PC-3 (cell line): Measurements from ENCODE around the gene EIF4G3. TPM values are rescaled to one million over a fixed set of nuclear protein-coding genes. Genes with fewer than 3 reads are reported as not detected.

ENCODE experiments used
- ATAC-seq: fragments of 200-7000 bp; cut with Tn5 transposase; 2 replicates; pipeline ENCODE4 v1.9.1; 2020; ENCODE audit warnings: mild to moderate bottlenecking, moderate library complexity
- BruUV-seq: library from RNA; stranded (reverse); fragments of 400-500 nt; replicated peaks from 2 replicates; lab custom pipeline; 2021; lab: Mats Ljungman, UMichigan
- CTCF ChIA-PET: fragments of 300-600 bp; sonication (Branson Sonifier 250); formaldehyde crosslinking; loops from one replicate; lab custom pipeline; 2022; ENCODE audit warnings: antibody characterized with exemption; lab: Charles Lee
- POLR2A ChIA-PET: fragments of 300-600 bp; sonication (Branson Sonifier 250); formaldehyde crosslinking; loops from one replicate; lab custom pipeline; 2022; ENCODE audit warnings: antibody characterized with exemption; ENCODE audit not compliant: unreplicated experiment; lab: Charles Lee
- DNase-seq: peaks from one replicate; pipeline ENCODE4 v3.0.0-alpha.2; 2015
- H2AFZ ChIP-seq: fragments of 300-600 bp; sonication (generic); 2 replicates; pipeline ENCODE4 v1.6.0; 2016; ENCODE audit warnings: antibody characterized with exemption, low read length
- H3F3A ChIP-seq: fragments of 300-600 bp; sonication (generic); one replicate; pipeline ENCODE4 v1.6.0; 2017; ENCODE audit warnings: antibody characterized with exemption, low read length, control low read depth, mild to moderate bottlenecking; ENCODE audit not compliant: unreplicated experiment
- H3K27ac ChIP-seq: fragments of 300-600 bp; sonication (generic); 2 replicates; pipeline ENCODE4 v1.5.1; 2016; ENCODE audit warnings: mild to moderate bottlenecking, low read length
- H3K27me3 ChIP-seq: fragments of 300-600 bp; sonication (generic); 2 replicates; pipeline ENCODE4 v1.6.1; 2016; ENCODE audit warnings: low read length, mixed read lengths
- H3K36me3 ChIP-seq: fragments of 300-600 bp; sonication (generic); 2 replicates; pipeline ENCODE4 v1.6.1; 2016; ENCODE audit warnings: low read depth, mixed run types, low read length, mixed read lengths
- H3K4me1 ChIP-seq: fragments of 300-600 bp; sonication (generic); 2 replicates; pipeline ENCODE4 v1.5.1; 2016; ENCODE audit warnings: low read length; ENCODE audit not compliant: insufficient read depth
- H3K4me2 ChIP-seq: fragments of 300-600 bp; sonication (generic); 2 replicates; pipeline ENCODE4 v1.6.0; 2016; ENCODE audit warnings: low read length
- H3K4me3 ChIP-seq: fragments of 300-600 bp; sonication (generic); 2 replicates; pipeline ENCODE4 v1.5.1; 2016; ENCODE audit warnings: mild to moderate bottlenecking, low read length, mixed read lengths
- H3K79me2 ChIP-seq: fragments of 300-600 bp; sonication (generic); 2 replicates; pipeline ENCODE4 v1.6.1; 2017; ENCODE audit warnings: low read length, mixed read lengths
- H3K9ac ChIP-seq: fragments of 300-600 bp; sonication (generic); 2 replicates; pipeline ENCODE4 v1.6.0; 2016; ENCODE audit warnings: mild to moderate bottlenecking, low read length
- H3K9me2 ChIP-seq: fragments of 300-600 bp; sonication (generic); replicated peaks from 2 replicates; pipeline ENCODE4 v1.6.1; 2016; ENCODE audit warnings: mixed run types, low read length, mixed read lengths
- H3K9me3 ChIP-seq: fragments of 300-600 bp; sonication (generic); 2 replicates; pipeline ENCODE4 v1.6.1; 2016; ENCODE audit warnings: low read length, mixed read lengths
- H4K20me1 ChIP-seq: fragments of 300-600 bp; sonication (generic); 2 replicates; pipeline ENCODE4 v1.6.1; 2016; ENCODE audit warnings: low read length, mixed read lengths
- EZH2 ChIP-seq: fragments of 300-600 bp; sonication (generic); IDR thresholded peaks from one replicate; pipeline ENCODE4 v1.6.1; 2017; ENCODE audit warnings: antibody characterized with exemption, mild to moderate bottlenecking, low read length; ENCODE audit not compliant: unreplicated experiment
- EZH2phosphoT487 ChIP-seq: fragments of 300-600 bp; sonication (generic); IDR thresholded peaks from 2 replicates; pipeline ENCODE4 v1.6.1; 2018; ENCODE audit warnings: mild to moderate bottlenecking, antibody characterized with exemption, low read length, borderline replicate concordance
- intact Hi-C: fragments of 100-400 bp; cut with micrococcal nuclease; formaldehyde crosslinking; loops from 2 replicates; pipeline ENCODE4 v1.9.0; 2023
- total RNA-seq: library from RNA; depleted of rRNA; stranded (reverse); fragments of >200 nt; gene quantifications from 2 replicates; pipeline ENCODE4 v1.2.3, GENCODE V29; 2014
- TF ChIP-seq, protein P1 (sequence below): fragments of 300-600 bp; sonication (generic); conservative IDR thresholded peaks from 2 replicates; pipeline ENCODE4 v1.5.1; 2017; ENCODE audit warnings: antibody characterized with exemption, low read depth, mild to moderate bottlenecking, low read length

EIF4G3 gene
- total RNA-seq, 1 experiment from 2014 or later, result 16.9 TPM

DNA sequence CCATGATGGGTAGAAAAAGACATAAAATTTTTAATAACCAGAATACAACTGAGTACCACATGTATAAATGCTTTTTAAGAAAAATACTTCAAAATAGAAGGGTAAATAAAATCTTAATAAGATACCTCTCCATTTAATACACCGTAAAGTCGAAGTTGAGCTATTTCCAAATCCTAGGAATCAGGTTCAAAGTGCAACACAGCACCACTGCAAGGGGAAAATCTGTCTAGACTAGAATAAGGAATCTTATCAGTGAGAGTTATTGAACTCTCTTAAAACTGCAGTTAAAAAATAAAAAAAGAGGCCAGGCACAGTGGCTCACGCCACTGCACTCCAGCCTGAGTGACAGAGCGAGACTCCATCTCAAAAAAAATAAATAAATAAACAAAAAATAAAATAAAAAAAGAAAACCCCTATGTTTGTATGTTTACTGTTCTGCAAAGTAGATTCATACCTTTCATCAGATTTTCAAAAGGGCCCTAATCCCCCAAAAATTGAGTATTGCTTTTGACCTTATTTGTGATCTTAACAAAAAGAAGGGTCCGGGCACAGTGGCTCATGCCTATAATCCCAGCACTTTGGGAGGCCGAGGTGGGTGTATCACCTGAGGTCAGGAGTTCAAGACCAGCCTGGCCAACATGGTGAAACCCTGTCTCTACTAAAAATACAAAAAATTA lies 109.0 kb downstream of the EIF4G3 start:
- no peak overlapping the region for H3K4me3 ChIP-seq
- H3F3A ChIP-seq, result no peaks in the 10 kb centered on the region
- H3K27ac ChIP-seq, result no peak overlapping the region
- BruUV-seq, result no TSS peak
- ATAC-seq (no peak), DNase-seq (no peak)
- no peaks in the 10 kb centered on the region for H3K9me2 ChIP-seq
- no peak overlapping the region for H3K9ac ChIP-seq
- H3K36me3 ChIP-seq, result no peaks in the 10 kb centered on the region
- no peaks in the 10 kb centered on the region for H3K9me3 ChIP-seq
- H3K79me2 ChIP-seq, result no peaks in the 10 kb centered on the region
- H3K4me1 ChIP-seq, result peaks cover 17% of the 10 kb centered on the region
- ChIA-PET CTCF (no interaction called here), POLR2A (no interaction called here)
- H4K20me1 ChIP-seq, result 0 out of 2 replicates have a peak, but pooled peaks cover 4% of the 10 kb centered on the region
- intact Hi-C loops, result loop anchor here (10.0 kb wide), 1 partner anchor 57 kb away; no protein-coding TSS in a partner anchor
- TF ChIP-seq, protein P1, sequence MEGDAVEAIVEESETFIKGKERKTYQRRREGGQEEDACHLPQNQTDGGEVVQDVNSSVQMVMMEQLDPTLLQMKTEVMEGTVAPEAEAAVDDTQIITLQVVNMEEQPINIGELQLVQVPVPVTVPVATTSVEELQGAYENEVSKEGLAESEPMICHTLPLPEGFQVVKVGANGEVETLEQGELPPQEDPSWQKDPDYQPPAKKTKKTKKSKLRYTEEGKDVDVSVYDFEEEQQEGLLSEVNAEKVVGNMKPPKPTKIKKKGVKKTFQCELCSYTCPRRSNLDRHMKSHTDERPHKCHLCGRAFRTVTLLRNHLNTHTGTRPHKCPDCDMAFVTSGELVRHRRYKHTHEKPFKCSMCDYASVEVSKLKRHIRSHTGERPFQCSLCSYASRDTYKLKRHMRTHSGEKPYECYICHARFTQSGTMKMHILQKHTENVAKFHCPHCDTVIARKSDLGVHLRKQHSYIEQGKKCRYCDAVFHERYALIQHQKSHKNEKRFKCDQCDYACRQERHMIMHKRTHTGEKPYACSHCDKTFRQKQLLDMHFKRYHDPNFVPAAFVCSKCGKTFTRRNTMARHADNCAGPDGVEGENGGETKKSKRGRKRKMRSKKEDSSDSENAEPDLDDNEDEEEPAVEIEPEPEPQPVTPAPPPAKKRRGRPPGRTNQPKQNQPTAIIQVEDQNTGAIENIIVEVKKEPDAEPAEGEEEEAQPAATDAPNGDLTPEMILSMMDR, result no peak
- TF ChIP-seq EZH2phosphoT487, result no peak
- TF ChIP-seq EZH2, result no peak
- H3K27me3 ChIP-seq, result no peaks in the 10 kb centered on the region
- H2AFZ ChIP-seq, result no peak overlapping the region
- no peak overlapping the region for H3K4me2 ChIP-seq

DNA sequence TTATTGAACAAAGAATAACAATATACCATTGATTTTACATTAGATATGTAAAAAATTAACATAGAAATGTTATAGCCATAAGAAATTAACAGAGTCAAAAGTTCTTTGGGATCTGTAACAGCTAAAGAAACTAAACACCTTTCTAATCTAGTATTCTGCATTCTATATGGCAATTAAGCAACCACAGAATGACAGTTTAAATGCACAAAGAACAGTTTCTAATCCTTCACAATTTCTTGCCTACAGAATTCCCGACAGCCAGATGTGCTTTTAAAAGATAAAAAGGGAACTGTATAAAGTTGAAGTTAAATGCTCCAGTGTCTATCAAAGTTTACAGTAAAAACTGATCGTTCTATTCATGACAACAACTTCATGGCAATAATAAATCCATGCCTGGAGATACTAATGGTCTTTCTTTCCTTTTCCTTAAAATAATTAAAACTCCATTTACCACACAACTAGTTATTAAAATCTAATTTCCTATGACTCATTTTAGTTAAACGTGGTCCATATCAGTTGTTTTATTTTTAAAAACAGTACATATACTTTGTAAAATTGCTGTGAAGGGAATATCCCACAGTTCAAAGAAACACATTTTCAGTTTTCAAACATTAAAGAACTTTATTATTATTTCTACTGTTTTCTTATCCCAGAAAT lies 110.2 kb downstream of the EIF4G3 start:
- intact Hi-C loops, result loop anchor here (10.0 kb wide), 1 partner anchor 58 kb away; no protein-coding TSS in a partner anchor
- no peaks in the 10 kb centered on the region for H3F3A ChIP-seq
- BruUV-seq, result no TSS peak
- no peak overlapping the region for H3K27ac ChIP-seq
- H4K20me1 ChIP-seq, result 0 out of 2 replicates have a peak, but pooled peaks cover 4% of the 10 kb centered on the region
- no peaks in the 10 kb centered on the region for H3K27me3 ChIP-seq
- H2AFZ ChIP-seq, result no peak overlapping the region
- ChIA-PET POLR2A (no interaction called here), CTCF (no interaction called here)
- no peaks in the 10 kb centered on the region for H3K9me3 ChIP-seq
- H3K4me2 ChIP-seq, result no peak overlapping the region
- H3K79me2 ChIP-seq, result no peaks in the 10 kb centered on the region
- no peak for DNase-seq
- TF ChIP-seq EZH2phosphoT487, result no peak
- no peak for TF ChIP-seq EZH2
- TF ChIP-seq, protein P1, result no peak
- H3K4me1 ChIP-seq, result peaks cover 17% of the 10 kb centered on the region
- no peaks in the 10 kb centered on the region for H3K36me3 ChIP-seq
- H3K9me2 ChIP-seq, result no peaks in the 10 kb centered on the region
- ATAC-seq, result no peak
- no peak overlapping the region for H3K4me3 ChIP-seq
- H3K9ac ChIP-seq, result no peak overlapping the region

GRCh38 chr1:21065851-21066250 lies 110.8 kb downstream of the EIF4G3 start:
- 0 out of 2 replicates have a peak, but pooled peaks cover 4% of the 10 kb centered on the region for H4K20me1 ChIP-seq
- no TSS peak for BruUV-seq
- H2AFZ ChIP-seq, result no peak overlapping the region
- H3K4me1 ChIP-seq, result peaks cover 17% of the 10 kb centered on the region
- H3K27ac ChIP-seq, result no peak overlapping the region
- no peak overlapping the region for H3K4me2 ChIP-seq
- no peak overlapping the region for H3K9ac ChIP-seq
- DNase-seq (no peak), ATAC-seq (no peak)
- H3F3A ChIP-seq, result no peaks in the 10 kb centered on the region
- TF ChIP-seq EZH2phosphoT487 (no peak), EZH2 (no peak)
- TF ChIP-seq, protein P1, result no peak
- ChIA-PET POLR2A (interaction anchor here (0.6 kb wide), 1 partner anchor 19 kb away, joined by 13 read pairs; no protein-coding TSS in a partner anchor), CTCF (no interaction called here)
- H3K36me3 ChIP-seq, result no peaks in the 10 kb centered on the region
- H3K27me3 ChIP-seq, result no peaks in the 10 kb centered on the region
- intact Hi-C loops, result loop anchor here (10.0 kb wide), 1 partner anchor 59 kb away; no protein-coding TSS in a partner anchor
- H3K9me2 ChIP-seq, result no peaks in the 10 kb centered on the region
- H3K79me2 ChIP-seq, result no peaks in the 10 kb centered on the region
- H3K9me3 ChIP-seq, result no peaks in the 10 kb centered on the region
- no peak overlapping the region for H3K4me3 ChIP-seq
